H1 (cell line): Measurements from ENCODE around the gene CNTN5. TPM values are rescaled to one million over a fixed set of nuclear protein-coding genes. Genes with fewer than 3 reads are reported as not detected.

Source experiments
- CTCF ChIA-PET: fragments of 300-600 bp; sonication (Branson Sonifier 250); formaldehyde crosslinking; loops from one replicate; lab custom pipeline; 2021; ENCODE audit not compliant: partially characterized antibody; lab: Charles Lee
- POLR2A ChIA-PET: fragments of 300-600 bp; sonication (Branson Sonifier 250); formaldehyde crosslinking; loops from one replicate; lab custom pipeline; 2021; ENCODE audit warnings: inconsistent platforms; ENCODE audit not compliant: partially characterized antibody; lab: Charles Lee
- DNase-seq, 2 experiments: peaks; one replicate each; pipeline versions ENCODE4 v3.0.0 to v3.0.0-alpha.2; 2010 to 2022; ENCODE audit warnings: low spot score in 2 of 2, low read depth in 1 of 2, mixed read lengths in 1 of 2
- FAIRE-seq: peaks from 2 replicates; lab custom pipeline; 2011; peaks lifted over from hg19 to GRCh38; lab: Jason Lieb, UNC
- H2AFZ ChIP-seq: 2 replicates; pipeline ENCODE4 v1.8.1; 2012; ENCODE audit warnings: low read length, inconsistent platforms
- H2AK5ac ChIP-seq: 2 replicates; pipeline ENCODE4 v1.6.1; 2013; ENCODE audit warnings: low read depth, low read length
- H2BK120ac ChIP-seq: replicated peaks from 2 replicates; pipeline ENCODE3; 2013; ENCODE audit warnings: low read depth, low read length, inconsistent platforms
- H2BK12ac ChIP-seq: 2 replicates; pipeline ENCODE4 v1.6.1; 2013; ENCODE audit warnings: low read depth, low read length
- H2BK15ac ChIP-seq: 2 replicates; pipeline ENCODE4 v1.6.1; 2013; ENCODE audit warnings: low read length
- H2BK20ac ChIP-seq: 2 replicates; pipeline ENCODE4 v1.6.1; 2013; ENCODE audit warnings: low read length
- H2BK5ac ChIP-seq: 2 replicates; pipeline ENCODE4 v1.6.1; 2013; ENCODE audit warnings: low read depth, low read length
- H3K14ac ChIP-seq: 2 replicates; pipeline ENCODE4 v1.6.1; 2013; ENCODE audit warnings: inconsistent platforms; ENCODE audit not compliant: insufficient read length
- H3K18ac ChIP-seq: 2 replicates; pipeline ENCODE4 v1.6.1; 2013; ENCODE audit warnings: low read length; ENCODE audit errors: extremely low read depth
- H3K23ac ChIP-seq: 2 replicates; pipeline ENCODE4 v1.6.1; 2013; ENCODE audit warnings: inconsistent platforms; ENCODE audit not compliant: insufficient read length
- H3K23me2 ChIP-seq: 2 replicates; pipeline ENCODE4 v1.6.1; 2013; ENCODE audit warnings: low read depth, low read length
- H3K27ac ChIP-seq: 2 replicates; pipeline ENCODE4 v1.6.1; 2011; ENCODE audit warnings: low read depth, low read length, inconsistent platforms
- H3K27me3 ChIP-seq, 4 experiments: replicated peaks in 1 of 4; 1 replicate in 1 of 4; 2 replicates in 3 of 4; pipeline versions ENCODE4 v1.6.1 to v1.8.1; 2011 to 2013; ENCODE audit warnings: low read length in 3 of 4, mild to moderate bottlenecking in 3 of 4, inconsistent platforms in 2 of 4, mixed read lengths in 2 of 4, moderate library complexity in 1 of 4; ENCODE audit not compliant: control insufficient read depth in 3 of 4, insufficient read depth in 3 of 4; ENCODE audit errors: extremely low read depth in 1 of 4
- H3K36me3 ChIP-seq, 4 experiments: 2 replicates each; pipeline versions ENCODE4 v1.6.1 to v1.8.1; 2011 to 2013; ENCODE audit warnings: mild to moderate bottlenecking in 4 of 4, low read length in 3 of 4, moderate library complexity in 2 of 4, control low read depth in 1 of 4, inconsistent platforms in 1 of 4; ENCODE audit not compliant: insufficient read depth in 4 of 4, control insufficient read depth in 2 of 4
- H3K4ac ChIP-seq: replicated peaks from 2 replicates; pipeline ENCODE3; 2013; ENCODE audit warnings: low read length, low read depth, mixed read lengths, inconsistent platforms; ENCODE audit not compliant: insufficient read length
- H3K4me1 ChIP-seq, 4 experiments: replicated peaks in 1 of 4; 1 replicate in 1 of 4; 2 replicates in 3 of 4; pipeline versions ENCODE4 v1.6.1 to v1.8.1; 2011 to 2013; ENCODE audit warnings: low read length in 3 of 4, inconsistent platforms in 2 of 4, mixed read lengths in 1 of 4; ENCODE audit not compliant: insufficient read depth in 4 of 4, control insufficient read depth in 3 of 4
- H3K4me2 ChIP-seq, 2 experiments: 2 replicates each; pipeline versions ENCODE4 v1.6.1 to v1.8.1; 2011 to 2013; ENCODE audit warnings: low read depth in 2 of 2, low read length in 2 of 2, control low read depth in 1 of 2, inconsistent platforms in 1 of 2, mild to moderate bottlenecking in 1 of 2; ENCODE audit not compliant: insufficient read depth in 1 of 2
- H3K4me3 ChIP-seq, 4 experiments: fragments of 200-600, 300-600 bp in 1 of 4; sonication (generic), shearing (Covaris generic), sonication (Bioruptor Twin) in 1 of 4; 2 replicates each; pipeline versions ENCODE4 v1.5.1 to v1.8.1; 2011 to 2016; ENCODE audit warnings: low read length in 4 of 4, low read depth in 3 of 4, control low read depth in 2 of 4, inconsistent platforms in 2 of 4, mild to moderate bottlenecking in 2 of 4, mixed read lengths in 1 of 4, moderate library complexity in 1 of 4; ENCODE audit not compliant: insufficient read depth in 2 of 4; ENCODE audit errors: extremely low read depth in 1 of 4
- H3K56ac ChIP-seq: replicated peaks from 2 replicates; pipeline ENCODE3; 2013; ENCODE audit warnings: low read depth, mild to moderate bottlenecking, mixed read lengths, low read length, inconsistent platforms; ENCODE audit not compliant: insufficient read length
- H3K79me1 ChIP-seq: 2 replicates; pipeline ENCODE4 v1.6.1; 2013; ENCODE audit warnings: low read depth, low read length, control low read depth
- H3K79me2 ChIP-seq, 2 experiments: 2 replicates each; pipeline versions ENCODE4 v1.6.1 to v1.8.1; 2012 to 2013; ENCODE audit warnings: low read length in 2 of 2, mild to moderate bottlenecking in 2 of 2, inconsistent platforms in 1 of 2; ENCODE audit not compliant: insufficient read depth in 2 of 2, control insufficient read depth in 1 of 2
- H3K9ac ChIP-seq, 4 experiments: replicated peaks in 1 of 4; 1 replicate in 1 of 4; 2 replicates in 3 of 4; pipeline versions ENCODE4 v1.6.1 to v1.8.1; 2011 to 2013; ENCODE audit warnings: low read depth in 3 of 4, low read length in 3 of 4, control low read depth in 2 of 4, mild to moderate bottlenecking in 2 of 4, moderate library complexity in 2 of 4, inconsistent platforms in 1 of 4; ENCODE audit errors: extremely low read depth in 1 of 4
- H3K9me3 ChIP-seq, 2 experiments: 2 replicates each; pipeline versions ENCODE4 v1.6.1 to v1.8.1; 2012 to 2013; ENCODE audit warnings: mild to moderate bottlenecking in 2 of 2, moderate library complexity in 2 of 2, control low read depth in 1 of 2, inconsistent platforms in 1 of 2, low read depth in 1 of 2, low read length in 1 of 2, mixed read lengths in 1 of 2; ENCODE audit not compliant: insufficient read depth in 2 of 2
- H4K20me1 ChIP-seq, 2 experiments: replicated peaks in 1 of 2; 2 replicates each; pipeline versions ENCODE3 to v1.8.1; 2011 to 2013; ENCODE audit warnings: inconsistent platforms in 2 of 2, low read length in 2 of 2, mild to moderate bottlenecking in 1 of 2; ENCODE audit not compliant: insufficient read depth in 2 of 2, control insufficient read depth in 1 of 2
- H4K5ac ChIP-seq: 2 replicates; pipeline ENCODE4 v1.6.1; 2013; ENCODE audit warnings: low read length, low read depth, mixed read lengths, inconsistent platforms; ENCODE audit not compliant: insufficient read length
- H4K8ac ChIP-seq: 2 replicates; pipeline ENCODE4 v1.8.0; 2013; ENCODE audit warnings: mild to moderate bottlenecking, moderate library complexity, low read length, inconsistent platforms; ENCODE audit not compliant: insufficient read depth; ENCODE audit errors: extremely low read depth
- H4K91ac ChIP-seq: replicated peaks from 2 replicates; pipeline ENCODE3; 2013; ENCODE audit warnings: low read length, mixed read lengths, inconsistent platforms; ENCODE audit not compliant: insufficient read length
- BCL11A ChIP-seq, 2 experiments: IDR thresholded peaks; one replicate each; pipeline ENCODE4 v1.6.1; 2011; ENCODE audit warnings: low read depth in 2 of 2, low read length in 2 of 2, mild to moderate bottlenecking in 2 of 2
- CBX5 ChIP-seq: fragments of 300-800, 300-1000 bp; sonication (generic); IDR thresholded peaks from 2 replicates; pipeline ENCODE4 v1.7.1; 2016; ENCODE audit warnings: antibody characterized with exemption, low read length, low read depth
- EGR1 ChIP-seq: IDR thresholded peaks from 2 replicates; pipeline ENCODE4 v1.6.1; 2011; ENCODE audit warnings: low read depth, low read length, borderline replicate concordance
- EZH2 ChIP-seq: fragments of 200-600 bp; sonication (generic); IDR thresholded peaks from 2 replicates; pipeline ENCODE4 v1.7.1; 2012; ENCODE audit warnings: low read depth, mild to moderate bottlenecking, moderate library complexity, low read length, inconsistent platforms; ENCODE audit not compliant: severe bottlenecking
- GABPA ChIP-seq: IDR thresholded peaks from 2 replicates; pipeline ENCODE4 v1.6.1; 2011; ENCODE audit warnings: mild to moderate bottlenecking, low read length, moderate library complexity, borderline replicate concordance; ENCODE audit not compliant: insufficient read depth
- PHF8 ChIP-seq: fragments of 200-600 bp; sonication (generic); conservative IDR thresholded peaks from 2 replicates; pipeline ENCODE4 v1.7.1; 2012; ENCODE audit warnings: low read depth, mild to moderate bottlenecking, inconsistent platforms, low read length, moderate library complexity
- POLR2A ChIP-seq, 2 experiments: IDR thresholded peaks; 1 replicate in 1 of 2; 2 replicates in 1 of 2; pipeline ENCODE4 v1.6.1; 2011; ENCODE audit warnings: low read depth in 2 of 2, low read length in 2 of 2, mild to moderate bottlenecking in 2 of 2; ENCODE audit errors: control extremely low read depth in 1 of 2
- RBBP5 ChIP-seq: IDR thresholded peaks from 2 replicates; pipeline ENCODE4 v1.7.1; 2012; ENCODE audit warnings: low read depth, mild to moderate bottlenecking, inconsistent platforms, low read length, moderate library complexity, borderline replicate concordance
- SAP30 ChIP-seq: fragments of 300-600 bp; sonication (generic); IDR thresholded peaks from 2 replicates; pipeline ENCODE4 v1.7.1; 2012; ENCODE audit warnings: low read length, moderate library complexity, mild to moderate bottlenecking, inconsistent platforms; ENCODE audit not compliant: insufficient read depth, insufficient replicate concordance
- SP1 ChIP-seq: IDR thresholded peaks from 2 replicates; pipeline ENCODE4 v1.6.1; 2011; ENCODE audit warnings: low read depth, low read length
- WGBS, 2 experiments: shearing (Covaris generic) in 1 of 2; methylation state at CpG; one replicate each; pipeline versions ENCODE4 v1.1.6 to v1.1.7; 2013 to 2015; ENCODE audit warnings: low lambda C conversion rate in 2 of 2, mixed read lengths in 2 of 2, inconsistent platforms in 1 of 2, low coverage in 1 of 2, missing lambda C conversion rate in 1 of 2; ENCODE audit not compliant: insufficient replicate concordance in 2 of 2, insufficient coverage in 1 of 2, insufficient read length in 1 of 2; ENCODE audit errors: extremely low coverage in 1 of 2, missing lambda C conversion rate in 1 of 2; 5-methylcytosine and 5-hydroxymethylcytosine counted together
- polyA plus RNA-seq, 7 experiments: library from polyadenylated mRNA; depleted of rRNA in 3 of 7; stranded (reverse) in 5 of 7; unstranded in 2 of 7; fragments of >200 nt in 5 of 7; fragments of 200-250 nt in 2 of 7; gene quantifications; 1 replicate in 5 of 7; 2 replicates in 1 of 7; 4 replicates in 1 of 7; pipeline versions ENCODE4 v1.2.1 to v1.2.3, GENCODE V29; 2011 to 2013; ENCODE audit warnings: missing spikeins in 2 of 7, mixed read lengths in 2 of 7
- total RNA-seq: library from RNA; stranded (reverse); fragmentation: NEBNext Ultra II Directional; extraction: Animal tissue kit (Norgen Biotek cat#: 25700); gene quantifications from 2 replicates; pipeline ENCODE4 v1.2.1, GENCODE V29; 2021
- TF ChIP-seq, protein P1 (sequence below): IDR thresholded peaks from 2 replicates; pipeline ENCODE4 v1.6.1; 2012; ENCODE audit warnings: inconsistent platforms
- TF ChIP-seq, protein P2 (sequence below), 3 experiments: IDR thresholded peaks; 1 replicate in 2 of 3; 2 replicates in 1 of 3; pipeline versions ENCODE4 v1.5.1 to v1.6.1; 2011; ENCODE audit warnings: low read length in 3 of 3, mild to moderate bottlenecking in 3 of 3, inconsistent platforms in 2 of 3, low read depth in 1 of 3, moderate library complexity in 1 of 3; ENCODE audit not compliant: insufficient read depth in 1 of 3; ENCODE audit errors: control extremely low read depth in 1 of 3

Gene CNTN5
- total and polyA plus RNA-seq, 2 of the 8 experiments (the other 6 are each of a cell fraction or from before 2014, with no cell fraction given), result not detected

DNA sequence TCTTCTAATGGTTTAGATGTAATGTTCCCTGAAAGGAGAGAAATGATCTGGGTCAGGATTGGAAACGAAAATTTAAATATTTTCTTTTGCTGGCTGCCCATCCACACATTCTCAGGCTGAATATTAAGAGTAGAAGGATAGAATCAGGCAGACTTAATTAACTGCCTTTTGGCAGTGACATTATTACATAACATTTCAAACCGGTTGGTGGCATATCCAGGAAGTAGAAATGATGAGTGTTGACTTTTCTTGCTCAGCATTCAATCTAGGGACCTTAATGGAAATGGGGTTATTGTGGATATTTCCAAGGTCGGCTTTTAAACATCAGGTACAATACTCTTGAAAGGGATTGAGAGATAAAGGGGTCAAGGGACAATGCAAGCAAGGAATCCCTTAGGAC, 989.0 kb downstream of the CNTN5 start:
- Histone ChIP-seq H4K91ac (no peak overlapping the region), H4K20me1 (no peaks in the 10 kb centered on the region), H2BK120ac (no peak overlapping the region), H2BK5ac (no peak overlapping the region), H3K4me3 (no peak overlapping the region), H3K36me3 (no peaks in the 10 kb centered on the region), H3K9ac (no peak overlapping the region), H3K14ac (no peak overlapping the region), H2AK5ac (no peak overlapping the region), H2BK15ac (no peak overlapping the region), H4K5ac (no peak overlapping the region), H3K79me1 (no peaks in the 10 kb centered on the region), H2BK20ac (no peak overlapping the region), H3K27ac (no peak overlapping the region), H3K4me2 (no peak overlapping the region), H4K8ac (no peak overlapping the region), H3K23me2 (no peaks in the 10 kb centered on the region), H3K27me3 (no peaks in the 10 kb centered on the region), H2AFZ (no peak overlapping the region), H3K4me1 (no peaks in the 10 kb centered on the region), H3K23ac (no peak overlapping the region), H3K18ac (no peak overlapping the region), H3K4ac (no peak overlapping the region), H3K9me3 (no peaks in the 10 kb centered on the region; a peak in 1 of 4 replicates), H3K56ac (no peak overlapping the region), H2BK12ac (no peak overlapping the region), H3K79me2 (no peaks in the 10 kb centered on the region)
- 67% methylated on average over 3 of the region's 3 CpGs; no CpG with 5 or more reads in 1 of the 2 experiments for WGBS, 2 experiments
- ChIA-PET POLR2A (no interaction called here), CTCF (interaction anchor here (0.8 to 1.5 kb wide), 11 partner anchors 9 to 1111 kb away, joined by 3 to 7 read pairs (median 3); no protein-coding TSS in a partner anchor)
- no peak for DNase-seq
- no peak for FAIRE-seq
- TF ChIP-seq, protein P1, sequence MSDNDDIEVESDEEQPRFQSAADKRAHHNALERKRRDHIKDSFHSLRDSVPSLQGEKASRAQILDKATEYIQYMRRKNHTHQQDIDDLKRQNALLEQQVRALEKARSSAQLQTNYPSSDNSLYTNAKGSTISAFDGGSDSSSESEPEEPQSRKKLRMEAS, result no peak
- no peak for TF ChIP-seq SP1
- no peak for TF ChIP-seq POLR2A (IDR thresholded peaks at IDR 0.05; ENCODE audit: control extremely low read depth in 1 of 2, low read depth in 2 of 2, low read length in 2 of 2)
- no peak for TF ChIP-seq SAP30
- no peak for TF ChIP-seq PHF8
- no peak for TF ChIP-seq CBX5
- no peak for TF ChIP-seq EGR1
- TF ChIP-seq, protein P2, sequence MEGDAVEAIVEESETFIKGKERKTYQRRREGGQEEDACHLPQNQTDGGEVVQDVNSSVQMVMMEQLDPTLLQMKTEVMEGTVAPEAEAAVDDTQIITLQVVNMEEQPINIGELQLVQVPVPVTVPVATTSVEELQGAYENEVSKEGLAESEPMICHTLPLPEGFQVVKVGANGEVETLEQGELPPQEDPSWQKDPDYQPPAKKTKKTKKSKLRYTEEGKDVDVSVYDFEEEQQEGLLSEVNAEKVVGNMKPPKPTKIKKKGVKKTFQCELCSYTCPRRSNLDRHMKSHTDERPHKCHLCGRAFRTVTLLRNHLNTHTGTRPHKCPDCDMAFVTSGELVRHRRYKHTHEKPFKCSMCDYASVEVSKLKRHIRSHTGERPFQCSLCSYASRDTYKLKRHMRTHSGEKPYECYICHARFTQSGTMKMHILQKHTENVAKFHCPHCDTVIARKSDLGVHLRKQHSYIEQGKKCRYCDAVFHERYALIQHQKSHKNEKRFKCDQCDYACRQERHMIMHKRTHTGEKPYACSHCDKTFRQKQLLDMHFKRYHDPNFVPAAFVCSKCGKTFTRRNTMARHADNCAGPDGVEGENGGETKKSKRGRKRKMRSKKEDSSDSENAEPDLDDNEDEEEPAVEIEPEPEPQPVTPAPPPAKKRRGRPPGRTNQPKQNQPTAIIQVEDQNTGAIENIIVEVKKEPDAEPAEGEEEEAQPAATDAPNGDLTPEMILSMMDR (IDR thresholded peaks at IDR 0.05; ENCODE audit: control extremely low read depth in 1 of 3, insufficient read depth in 1 of 3, low read depth in 1 of 3, low read length in 3 of 3), result no peak
- TF ChIP-seq RBBP5, result no peak
- no peak for TF ChIP-seq GABPA
- no peak for TF ChIP-seq EZH2
- TF ChIP-seq BCL11A (IDR thresholded peaks at IDR 0.05; ENCODE audit: low read depth in 2 of 2, low read length in 2 of 2), result no peak
